ENCODE data around the gene EXOC6B. TPM values are rescaled to one million over a fixed set of nuclear protein-coding genes. Genes with fewer than 3 reads are reported as not detected.
A peak's percentile ranks its signal among the peaks of the same experiment; 100 is the strongest.
"Not testable (repeated sequence)": the region's sequence is repeated elsewhere in the genome, so short reads cannot be mapped to it uniquely, and the experiment has no call there.

EXOC6B gene
- total RNA-seq, 1 donor from 2014 or later = 33.0 TPM

- ATAC-seq (peak; percentile 19 to 53), DNase-seq (peak; percentile 20)
- Histone ChIP-seq H3K9me3 (no peaks in the 10 kb centered on the region), H3K4me3 (no peak overlapping the region), H3K36me3 (no peaks in the 10 kb centered on the region), H3K4me1 (no peaks in the 10 kb centered on the region), H3K27me3 (ENCODE audit: low read depth) (no peaks in the 10 kb centered on the region), H3K27ac (no peak overlapping the region)
- intact Hi-C loops (cut with DNase I) = no loop called here
- TF ChIP-seq, protein P1, sequence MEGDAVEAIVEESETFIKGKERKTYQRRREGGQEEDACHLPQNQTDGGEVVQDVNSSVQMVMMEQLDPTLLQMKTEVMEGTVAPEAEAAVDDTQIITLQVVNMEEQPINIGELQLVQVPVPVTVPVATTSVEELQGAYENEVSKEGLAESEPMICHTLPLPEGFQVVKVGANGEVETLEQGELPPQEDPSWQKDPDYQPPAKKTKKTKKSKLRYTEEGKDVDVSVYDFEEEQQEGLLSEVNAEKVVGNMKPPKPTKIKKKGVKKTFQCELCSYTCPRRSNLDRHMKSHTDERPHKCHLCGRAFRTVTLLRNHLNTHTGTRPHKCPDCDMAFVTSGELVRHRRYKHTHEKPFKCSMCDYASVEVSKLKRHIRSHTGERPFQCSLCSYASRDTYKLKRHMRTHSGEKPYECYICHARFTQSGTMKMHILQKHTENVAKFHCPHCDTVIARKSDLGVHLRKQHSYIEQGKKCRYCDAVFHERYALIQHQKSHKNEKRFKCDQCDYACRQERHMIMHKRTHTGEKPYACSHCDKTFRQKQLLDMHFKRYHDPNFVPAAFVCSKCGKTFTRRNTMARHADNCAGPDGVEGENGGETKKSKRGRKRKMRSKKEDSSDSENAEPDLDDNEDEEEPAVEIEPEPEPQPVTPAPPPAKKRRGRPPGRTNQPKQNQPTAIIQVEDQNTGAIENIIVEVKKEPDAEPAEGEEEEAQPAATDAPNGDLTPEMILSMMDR (IDR thresholded peaks at IDR 0.05) = no peak
Observed at GRCh38 chr2:72427022-72427861, 398.6 kb downstream of the EXOC6B start.

DNA sequence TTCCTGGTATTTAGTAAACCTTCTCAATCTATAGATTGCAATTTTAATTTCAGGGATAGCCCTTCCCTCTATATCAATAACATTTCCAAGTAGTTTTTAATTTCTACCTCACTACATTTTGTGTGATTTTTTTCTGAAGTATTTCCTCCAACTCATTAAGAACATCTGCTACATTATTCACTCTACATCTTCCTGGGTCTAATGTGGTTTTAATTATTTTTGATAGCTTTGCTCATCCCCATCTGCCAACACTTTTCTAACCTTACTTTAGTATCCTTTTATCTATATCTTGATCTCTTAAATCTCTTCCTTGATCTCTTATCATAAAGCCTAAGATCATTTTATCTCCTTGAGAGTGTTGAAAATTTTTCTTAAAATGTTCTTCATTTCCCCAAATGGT is 399.8 kb downstream of the EXOC6B start:
- no peaks in the 10 kb centered on the region for H3K27me3 ChIP-seq (ENCODE audit: low read depth)
- intact Hi-C loops (cut with DNase I) = no loop called here
- no peaks in the 10 kb centered on the region for H3K9me3 ChIP-seq
- TF ChIP-seq, protein P1 (IDR thresholded peaks at IDR 0.05) = no peak
- DNase-seq (no peak), ATAC-seq (no peak)
- no peak overlapping the region for H3K27ac ChIP-seq
- H3K4me3 ChIP-seq = no peak overlapping the region
- H3K36me3 ChIP-seq = no peaks in the 10 kb centered on the region
- H3K4me1 ChIP-seq = no peaks in the 10 kb centered on the region

DNA sequence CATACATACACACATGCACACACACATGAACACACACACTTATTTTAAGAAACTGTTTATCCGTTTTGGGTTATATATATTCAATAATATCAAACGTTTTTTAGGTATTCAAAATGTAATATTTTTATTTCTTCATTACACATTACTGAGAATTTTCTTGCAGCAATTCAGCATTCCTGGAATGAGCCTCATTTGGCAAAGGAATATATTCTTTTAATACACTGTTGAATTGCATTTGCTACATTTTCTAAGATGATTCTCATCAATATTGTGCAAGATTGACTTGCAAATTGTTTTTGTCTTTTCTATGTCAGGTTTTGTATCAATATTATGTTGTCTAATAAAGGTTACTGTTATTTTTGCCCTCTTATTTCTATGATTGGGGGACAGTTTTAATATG is 402.1 kb downstream of the EXOC6B start:
- no peak overlapping the region for H3K27ac ChIP-seq
- peaks cover 7% of the 10 kb centered on the region for H3K9me3 ChIP-seq
- TF ChIP-seq, protein P1 (IDR thresholded peaks at IDR 0.05) = no peak
- ATAC-seq = no peak
- no peaks in the 10 kb centered on the region for H3K4me1 ChIP-seq
- no peaks in the 10 kb centered on the region for H3K27me3 ChIP-seq (ENCODE audit: low read depth)
- intact Hi-C loops (cut with DNase I) = no loop called here
- DNase-seq = no peak
- H3K4me3 ChIP-seq = no peak overlapping the region
- H3K36me3 ChIP-seq = no peaks in the 10 kb centered on the region

- intact Hi-C loops (cut with DNase I); H3K4me1 ChIP-seq: not testable (repeated sequence)
Observed at GRCh38 chr2:72421771-72422379, 404.0 kb downstream of the EXOC6B start.

DNA sequence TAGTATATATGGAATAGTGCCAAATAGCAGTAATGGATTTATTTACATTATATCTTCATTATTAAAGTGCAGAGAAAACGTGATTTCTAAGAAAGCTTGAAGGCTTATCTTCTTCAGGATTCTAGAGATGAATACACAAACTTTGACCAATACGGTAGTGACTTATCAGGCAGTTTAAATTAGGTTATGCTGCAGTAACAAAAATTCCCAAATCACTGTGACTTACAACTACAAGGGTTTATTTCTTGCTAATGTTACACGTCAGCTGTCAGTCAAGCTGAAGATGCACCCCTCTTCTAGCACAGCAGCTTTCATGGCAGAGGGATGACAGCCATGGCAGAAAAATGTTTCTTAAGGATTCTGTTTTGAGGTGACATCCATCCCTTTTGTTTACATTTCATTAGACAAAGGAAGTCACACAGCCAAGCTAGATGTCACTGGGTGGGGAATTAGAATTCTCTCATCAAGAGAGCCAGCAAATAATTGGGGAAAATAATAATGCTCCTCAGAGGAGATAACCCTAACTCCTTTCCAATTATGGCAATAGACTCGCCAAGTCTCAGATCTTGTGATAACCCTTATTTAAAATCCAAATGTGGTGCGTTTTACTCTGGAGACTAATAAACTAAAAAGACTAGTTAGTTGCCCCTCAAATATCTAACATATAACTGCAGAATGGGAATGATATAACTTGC is 409.9 kb downstream of the EXOC6B start:
- Histone ChIP-seq H3K27me3 (ENCODE audit: low read depth) (no peaks in the 10 kb centered on the region), H3K4me3 (no peak overlapping the region), H3K27ac (no peak overlapping the region), H3K9me3 (peaks cover 7% of the 10 kb centered on the region), H3K4me1 (no peaks in the 10 kb centered on the region), H3K36me3 (no peaks in the 10 kb centered on the region)
- TF ChIP-seq, protein P1 (IDR thresholded peaks at IDR 0.05) = no peak
- ATAC-seq = no peak
- intact Hi-C loops (cut with DNase I) = no loop called here
- no peak for DNase-seq

More at GRCh38 chr2:72421771-72422379, 404.0 kb downstream of the EXOC6B start:
- not testable (repeated sequence) for ATAC-seq; H3K27ac ChIP-seq; H3K27me3 ChIP-seq (ENCODE audit: low read depth); H3K36me3 ChIP-seq; DNase-seq; H3K9me3 ChIP-seq; H3K4me3 ChIP-seq

Measured in lower lobe of right lung (tissue), 2 donors.